A673 (cell line): ENCODE measurements around the gene PRKG1. TPM values are rescaled to one million over a fixed set of nuclear protein-coding genes. Genes with fewer than 3 reads are reported as not detected.

Source experiments
- BruUV-seq: library from RNA; stranded (reverse); fragments of 400-500 nt; replicated peaks from 2 replicates; lab custom pipeline; 2021; lab: Mats Ljungman, UMichigan
- CTCF ChIA-PET: fragments of 300-600 bp; sonication (Branson Sonifier 250); formaldehyde crosslinking; loops from one replicate; lab custom pipeline; 2022; ENCODE audit warnings: antibody characterized with exemption; lab: Charles Lee
- POLR2A ChIA-PET: fragments of 300-600 bp; sonication (Branson Sonifier 250); formaldehyde crosslinking; loops from one replicate; lab custom pipeline; 2022; ENCODE audit warnings: antibody characterized with exemption; ENCODE audit not compliant: low non-redundant PET; lab: Charles Lee
- DNase-seq: peaks from one replicate; pipeline ENCODE4 v3.0.0-alpha.2; 2015; ENCODE audit warnings: low spot score
- H3K27ac ChIP-seq: fragments of 200-600 bp; sonication (generic); 2 replicates; pipeline ENCODE4 v1.5.1; 2016; ENCODE audit warnings: mixed run types, low read depth, mild to moderate bottlenecking, mixed read lengths, antibody characterized with exemption, low read length; ENCODE audit not compliant: poor library complexity, severe bottlenecking
- H3K27me3 ChIP-seq: fragments of 200-600 bp; sonication (generic); replicated peaks from 2 replicates; pipeline ENCODE4 v1.6.1; 2017; ENCODE audit warnings: mixed run types, low read depth, mild to moderate bottlenecking, mixed read lengths, antibody characterized with exemption, low read length; ENCODE audit not compliant: insufficient read depth, poor library complexity
- H3K36me3 ChIP-seq: fragments of 200-600 bp; sonication (generic); 2 replicates; pipeline ENCODE4 v1.6.1; 2016; ENCODE audit warnings: mixed run types, mild to moderate bottlenecking, mixed read lengths, antibody characterized with exemption, low read length; ENCODE audit not compliant: insufficient read depth, poor library complexity, severe bottlenecking
- H3K4me1 ChIP-seq: fragments of 200-600 bp; sonication (generic); 2 replicates; pipeline ENCODE4 v1.6.1; 2017; ENCODE audit warnings: mixed run types, mild to moderate bottlenecking, mixed read lengths, antibody characterized with exemption, low read length; ENCODE audit not compliant: insufficient read depth, poor library complexity, severe bottlenecking
- H3K4me3 ChIP-seq: fragments of 200-600 bp; sonication (generic); 2 replicates; pipeline ENCODE4 v1.5.1; 2016; ENCODE audit warnings: low read depth, mixed run types, mild to moderate bottlenecking, mixed read lengths, low read length; ENCODE audit not compliant: poor library complexity, severe bottlenecking
- H3K9me3 ChIP-seq: fragments of 200-600 bp; sonication (generic); 2 replicates; pipeline ENCODE4 v1.6.1; 2016; ENCODE audit warnings: mixed run types, low read depth, mild to moderate bottlenecking, mixed read lengths, antibody characterized with exemption, low read length; ENCODE audit not compliant: poor library complexity, severe bottlenecking
- EZH2 ChIP-seq: fragments of 200-600 bp; sonication (generic); IDR thresholded peaks from 2 replicates; pipeline ENCODE4 v1.6.1; 2017; ENCODE audit warnings: borderline replicate concordance, low read depth, mild to moderate bottlenecking, mixed read lengths, antibody characterized with exemption, low read length; ENCODE audit not compliant: poor library complexity, severe bottlenecking
- intact Hi-C: fragments of 100-400 bp; cut with micrococcal nuclease; formaldehyde crosslinking; loops from one replicate; pipeline ENCODE4 v1.10.0; 2022; ENCODE audit not compliant: unreplicated experiment
- microRNA-seq: library from miRNA; unstranded; fragments of <30 nt; microRNA quantifications from one replicate; pipeline ENCODE4 v1.2.0, GENCODE V29; 2021
- total RNA-seq: library from RNA; stranded (reverse); gene quantifications from 2 replicates; pipeline ENCODE4 v1.2.3, GENCODE V29; 2021
- TF ChIP-seq, protein P1 (sequence below): fragments of 300-800, 200-600 bp; sonication (generic); conservative IDR thresholded peaks from 2 replicates; pipeline ENCODE4 v1.5.1; 2017; ENCODE audit warnings: low read depth, mild to moderate bottlenecking, antibody characterized with exemption, low read length, moderate library complexity, mixed read lengths

PRKG1 gene
- total RNA-seq, 1 experiment from 2014 or later, result 0.58 TPM

- no peak for TF ChIP-seq EZH2
- TF ChIP-seq, protein P1, sequence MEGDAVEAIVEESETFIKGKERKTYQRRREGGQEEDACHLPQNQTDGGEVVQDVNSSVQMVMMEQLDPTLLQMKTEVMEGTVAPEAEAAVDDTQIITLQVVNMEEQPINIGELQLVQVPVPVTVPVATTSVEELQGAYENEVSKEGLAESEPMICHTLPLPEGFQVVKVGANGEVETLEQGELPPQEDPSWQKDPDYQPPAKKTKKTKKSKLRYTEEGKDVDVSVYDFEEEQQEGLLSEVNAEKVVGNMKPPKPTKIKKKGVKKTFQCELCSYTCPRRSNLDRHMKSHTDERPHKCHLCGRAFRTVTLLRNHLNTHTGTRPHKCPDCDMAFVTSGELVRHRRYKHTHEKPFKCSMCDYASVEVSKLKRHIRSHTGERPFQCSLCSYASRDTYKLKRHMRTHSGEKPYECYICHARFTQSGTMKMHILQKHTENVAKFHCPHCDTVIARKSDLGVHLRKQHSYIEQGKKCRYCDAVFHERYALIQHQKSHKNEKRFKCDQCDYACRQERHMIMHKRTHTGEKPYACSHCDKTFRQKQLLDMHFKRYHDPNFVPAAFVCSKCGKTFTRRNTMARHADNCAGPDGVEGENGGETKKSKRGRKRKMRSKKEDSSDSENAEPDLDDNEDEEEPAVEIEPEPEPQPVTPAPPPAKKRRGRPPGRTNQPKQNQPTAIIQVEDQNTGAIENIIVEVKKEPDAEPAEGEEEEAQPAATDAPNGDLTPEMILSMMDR, result no peak
- ChIA-PET POLR2A (no interaction called here), CTCF (no interaction called here)
- intact Hi-C loops, result no loop called here
- no peak overlapping the region for H3K4me3 ChIP-seq
- DNase-seq, result no peak
- H3K36me3 ChIP-seq, result no peaks in the 10 kb centered on the region
- H3K27ac ChIP-seq, result no peak overlapping the region
- H3K9me3 ChIP-seq, result no peaks in the 10 kb centered on the region
- no peaks in the 10 kb centered on the region for H3K4me1 ChIP-seq
- no peaks in the 10 kb centered on the region for H3K27me3 ChIP-seq
- no TSS peak for BruUV-seq
These were observed 1273.0 kb downstream of the PRKG1 start for GRCh38 chr10:52347327-52347667.

Small RNA genes within 50 kb of the gene (microRNA-seq; reads per million reads assigned to microRNA genes)
- gene MIR605, result 1.1 reads per million

Other genes with a start within 250 kb of the PRKG1 start
- not detected in 2 replicates for gene A1CF, start 188.9 kb upstream of the PRKG1 start, total RNA-seq